Suppressor macrophage (primary cell): ENCODE data around the gene CCDC74A.
"Not testable (repeated sequence)": the region's sequence is repeated elsewhere in the genome, so short reads cannot be mapped to it uniquely, and the experiment has no call there.

Experiments used
- DNase-seq, 4 experiments: peaks; one replicate each; pipeline ENCODE4 v3.0.0-alpha.2; 2020 to 2022

The CCDC74A gene

GRCh38 chr2:131529864-131530445 is 2.3 kb downstream of the CCDC74A start:
- DNase-seq = not testable (repeated sequence)

DNA sequence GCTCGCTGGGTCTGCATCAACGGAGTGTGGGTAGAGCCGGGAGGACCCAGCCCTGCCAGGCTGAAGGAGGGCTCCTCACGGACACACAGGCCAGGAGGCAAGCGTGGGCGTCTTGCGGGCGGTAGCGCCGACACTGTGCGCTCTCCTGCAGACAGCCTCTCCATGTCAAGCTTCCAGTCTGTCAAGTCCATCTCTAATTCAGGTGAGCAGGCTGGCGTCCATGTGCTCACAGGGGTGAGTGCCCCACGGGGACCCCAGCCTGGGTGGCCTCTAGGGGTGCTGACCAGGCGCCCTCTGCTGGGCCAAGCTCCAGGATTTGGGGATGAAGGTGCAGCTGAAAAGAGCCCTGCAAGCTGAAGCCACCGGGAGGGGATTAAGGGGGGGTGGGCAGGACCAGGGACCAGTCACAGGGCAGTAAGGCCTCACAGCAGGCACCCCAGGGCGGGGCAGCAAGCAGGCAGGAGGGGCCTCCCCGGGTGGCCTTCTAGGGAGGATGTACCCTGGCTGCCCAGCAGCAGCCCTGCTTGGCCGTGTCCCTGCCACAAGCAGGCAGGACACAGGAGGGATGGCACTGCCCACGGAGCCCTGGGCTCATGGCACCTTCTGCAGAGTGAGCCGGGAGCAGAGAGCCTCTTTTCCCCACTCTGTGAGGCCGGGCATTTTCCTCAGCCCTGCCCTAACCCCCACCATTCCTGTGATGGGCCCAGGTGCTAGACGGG is 3.1 kb downstream of the CCDC74A start:
- not testable (repeated sequence) for DNase-seq

DNA sequence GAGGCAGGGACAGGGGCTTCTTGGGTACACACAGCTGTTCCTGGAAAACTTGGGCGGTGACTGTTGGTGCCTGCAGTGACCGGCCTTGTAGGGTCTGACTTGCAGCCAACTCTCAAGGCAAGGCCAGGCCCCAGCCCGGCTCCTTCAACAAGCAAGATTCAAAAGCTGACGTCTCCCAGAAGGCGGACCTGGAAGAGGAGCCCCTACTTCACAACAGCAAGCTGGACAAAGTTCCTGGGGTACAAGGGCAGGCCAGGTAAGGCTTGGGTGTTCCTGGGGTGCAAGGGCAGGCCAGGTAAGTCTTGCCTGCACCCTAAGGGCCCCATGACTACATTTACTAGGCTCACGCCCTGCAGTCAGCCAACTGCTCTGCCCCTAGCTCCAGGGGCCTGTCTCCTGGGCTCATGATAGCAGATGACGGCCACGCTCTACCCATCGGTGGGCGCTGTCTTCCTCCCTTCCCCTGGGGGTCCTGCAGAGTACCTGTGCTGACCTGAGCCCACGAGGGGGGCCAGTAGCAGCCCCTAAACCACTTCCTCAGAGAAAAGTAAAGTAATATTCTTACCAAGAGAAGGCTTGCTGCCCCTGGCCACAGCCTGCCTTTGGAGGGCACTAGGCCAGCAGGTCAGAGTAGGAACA is 4.0 kb downstream of the CCDC74A start:
- not testable (repeated sequence) for DNase-seq

- not testable (repeated sequence) for DNase-seq
These were observed 5.3 kb downstream of the CCDC74A start for GRCh38 chr2:131532723-131533608.

DNA sequence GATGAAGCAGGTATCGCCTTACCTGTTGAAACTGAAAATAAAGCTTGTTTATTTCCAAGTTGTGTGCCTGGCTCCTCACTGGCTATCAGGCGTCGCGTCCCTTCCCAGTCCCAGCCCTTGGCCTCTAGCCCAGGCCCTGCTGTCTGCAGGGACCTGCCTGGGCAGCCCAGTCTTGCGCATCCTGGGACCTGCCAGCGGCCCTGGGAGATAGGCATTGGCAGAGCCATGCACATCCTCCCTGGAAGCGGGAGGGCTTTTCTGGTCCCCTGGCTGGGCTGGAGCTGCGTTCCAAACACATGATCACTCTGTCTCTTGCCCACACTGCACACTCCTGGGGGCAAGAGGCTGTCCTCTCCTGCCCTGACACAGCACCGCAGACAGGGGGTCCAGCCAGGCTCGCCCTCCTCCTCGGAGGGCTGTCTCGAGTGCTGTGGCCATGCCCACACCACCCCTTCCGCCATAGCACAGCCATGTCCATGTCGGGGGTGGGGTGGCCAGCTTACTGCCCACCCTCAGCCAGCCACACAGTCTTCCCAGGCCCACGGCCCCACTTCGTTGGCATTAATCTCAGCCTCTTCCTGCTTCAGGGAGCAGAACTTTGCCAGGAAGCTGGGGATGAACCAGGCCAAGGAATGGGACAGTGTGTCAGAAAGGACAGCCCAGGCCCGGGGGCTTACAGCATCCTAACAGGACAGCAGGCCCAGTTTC is 6.1 kb downstream of the CCDC74A start:
- not testable (repeated sequence) for DNase-seq

DNA sequence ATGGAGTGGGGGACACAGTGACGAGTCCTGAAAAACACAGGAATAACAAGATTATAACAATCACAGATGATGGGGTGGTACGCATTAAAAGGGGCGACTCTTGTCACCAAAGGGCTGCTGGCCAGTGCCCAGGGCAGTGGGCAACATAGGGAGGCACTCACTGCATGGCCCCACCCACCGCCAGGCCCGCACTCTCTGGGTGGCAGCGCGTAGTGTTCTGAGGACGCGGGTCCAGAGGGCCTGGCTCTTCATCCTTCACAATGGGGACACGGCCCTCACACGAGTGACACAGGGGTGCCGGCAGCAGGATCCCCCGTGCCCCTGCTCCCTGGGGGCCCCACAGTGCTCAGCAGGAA is 6.6 kb downstream of the CCDC74A start:
- not testable (repeated sequence) for DNase-seq

DNA sequence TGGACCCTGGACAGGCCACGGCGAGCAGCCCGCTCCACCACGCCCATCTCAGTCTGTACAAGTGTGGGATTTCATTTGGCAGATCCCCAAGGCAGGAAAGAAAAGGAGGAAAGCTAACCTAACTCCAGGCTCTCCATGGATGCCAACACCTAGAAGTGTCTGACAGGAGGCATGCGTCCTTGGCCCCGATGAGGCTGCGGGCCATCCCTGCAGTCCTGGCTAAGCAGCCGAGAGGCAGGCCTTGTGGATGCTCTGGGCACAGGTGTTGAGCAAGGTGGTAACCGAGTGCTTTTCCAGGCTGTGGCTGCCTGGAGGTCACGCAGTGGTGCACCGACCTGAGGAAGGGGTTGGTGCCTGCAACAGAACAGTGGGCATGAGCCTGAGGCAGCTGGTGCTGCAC is 7.3 kb downstream of the CCDC74A start:
- not testable (repeated sequence) for DNase-seq

- DNase-seq = no peak
These were observed 7.8 kb downstream of the CCDC74A start for GRCh38 chr2:131535526-131535925.

- not testable (repeated sequence) for DNase-seq
These were observed 8.5 kb downstream of the CCDC74A start for GRCh38 chr2:131535951-131536826.

DNA sequence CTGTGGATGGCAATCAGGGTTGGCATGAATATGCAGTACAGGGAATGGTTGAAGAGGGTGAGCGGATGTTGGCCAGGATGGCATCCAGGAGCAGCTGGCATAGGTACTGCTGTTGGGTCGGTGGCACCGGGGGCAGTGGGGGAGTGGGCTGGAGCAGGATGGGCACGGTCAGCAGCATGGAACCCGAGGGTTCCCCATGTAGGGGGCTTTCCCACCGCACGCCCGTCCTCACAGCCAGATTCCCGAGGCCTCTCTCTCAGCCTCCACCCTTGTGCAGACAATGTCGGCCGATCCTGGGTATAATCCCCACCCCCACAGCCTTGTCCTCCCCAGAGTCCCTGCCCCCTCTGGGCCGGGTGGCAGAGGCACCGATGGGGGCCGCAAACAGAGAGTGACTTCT is 9.2 kb downstream of the CCDC74A start:
- not testable (repeated sequence) for DNase-seq

GRCh38 chr2:131538856-131539255 is 11.2 kb downstream of the CCDC74A start:
- DNase-seq = not testable (repeated sequence)

- no peak for DNase-seq
These were observed 15.0 kb downstream of the CCDC74A start for GRCh38 chr2:131542438-131543384.

DNA sequence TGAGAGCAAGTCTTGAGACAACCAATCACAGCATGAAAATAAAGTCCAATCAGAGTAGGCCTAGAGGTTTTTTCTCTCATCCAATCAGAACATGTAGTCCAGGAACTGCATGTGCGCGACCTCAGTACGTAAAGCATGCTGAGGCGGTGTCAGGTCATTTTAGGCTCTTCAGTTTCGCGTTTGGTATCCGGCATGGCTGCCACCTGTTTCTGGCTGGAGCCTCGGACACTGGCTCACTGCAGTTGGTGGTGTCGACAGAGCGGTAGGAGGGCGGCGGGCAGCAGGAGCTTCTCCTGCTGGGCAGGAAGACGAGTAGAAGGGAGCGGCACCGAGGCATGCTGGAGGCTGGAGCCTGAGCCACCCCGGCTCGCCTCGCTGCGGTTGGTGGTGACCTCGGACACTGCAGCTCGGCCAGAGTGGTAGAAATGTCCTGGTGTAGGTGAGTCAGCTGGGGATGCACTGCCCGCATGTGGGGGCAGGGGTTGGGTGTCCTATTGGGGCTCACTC is 15.8 kb downstream of the CCDC74A start:
- DNase-seq = no peak

- not testable (repeated sequence) for DNase-seq
These were observed 16.5 kb downstream of the CCDC74A start for GRCh38 chr2:131544006-131544812.

DNA sequence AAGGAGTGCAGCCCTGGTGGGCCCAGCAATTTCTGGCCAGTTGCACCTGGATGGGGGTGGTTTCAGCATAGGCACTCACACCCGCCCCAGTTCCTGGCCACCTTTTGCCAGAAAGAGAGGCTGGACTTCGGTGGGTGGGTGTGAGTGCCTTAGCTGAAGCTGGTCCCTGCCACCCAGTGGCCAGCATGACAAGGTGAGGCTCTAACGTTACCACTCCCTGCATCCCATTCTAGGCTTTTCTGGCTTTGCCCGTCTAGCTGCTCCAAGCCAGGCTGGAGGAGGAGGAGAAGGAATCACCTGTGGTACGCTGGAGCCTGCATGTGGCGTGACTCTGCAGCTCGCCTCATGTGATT is 17.1 kb downstream of the CCDC74A start:
- not testable (repeated sequence) for DNase-seq

- no peak for DNase-seq
These were observed 25.2 kb downstream of the CCDC74A start for GRCh38 chr2:131552871-131553270.

DNA sequence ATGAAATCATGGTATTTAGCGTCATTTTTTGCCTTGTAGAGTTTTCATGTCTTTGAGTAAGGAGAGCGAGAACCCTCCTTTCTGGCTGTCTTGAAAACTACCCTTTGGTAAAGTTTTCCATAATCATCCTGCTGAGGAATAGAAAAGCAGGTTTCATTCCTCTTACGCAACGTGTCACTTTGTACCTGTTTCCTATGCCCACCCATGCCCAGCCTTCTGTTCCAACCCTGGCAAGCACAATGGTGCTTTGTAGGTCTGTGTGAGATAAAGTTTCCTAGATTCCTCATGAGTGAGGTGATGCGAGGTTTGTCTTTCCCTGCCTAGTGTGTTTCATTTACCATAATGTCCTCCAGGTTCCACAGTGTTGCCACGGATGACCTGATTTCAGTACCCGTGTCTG is 29.3 kb downstream of the CCDC74A start:
- DNase-seq = no peak

GRCh38 chr2:131557558-131558321 is 30.1 kb downstream of the CCDC74A start:
- DNase-seq = no peak
